ENCODE measurements around the gene BRSK2.
A peak's percentile ranks its signal among the peaks of the same experiment; 100 is the strongest.

The BRSK2 gene

DNA sequence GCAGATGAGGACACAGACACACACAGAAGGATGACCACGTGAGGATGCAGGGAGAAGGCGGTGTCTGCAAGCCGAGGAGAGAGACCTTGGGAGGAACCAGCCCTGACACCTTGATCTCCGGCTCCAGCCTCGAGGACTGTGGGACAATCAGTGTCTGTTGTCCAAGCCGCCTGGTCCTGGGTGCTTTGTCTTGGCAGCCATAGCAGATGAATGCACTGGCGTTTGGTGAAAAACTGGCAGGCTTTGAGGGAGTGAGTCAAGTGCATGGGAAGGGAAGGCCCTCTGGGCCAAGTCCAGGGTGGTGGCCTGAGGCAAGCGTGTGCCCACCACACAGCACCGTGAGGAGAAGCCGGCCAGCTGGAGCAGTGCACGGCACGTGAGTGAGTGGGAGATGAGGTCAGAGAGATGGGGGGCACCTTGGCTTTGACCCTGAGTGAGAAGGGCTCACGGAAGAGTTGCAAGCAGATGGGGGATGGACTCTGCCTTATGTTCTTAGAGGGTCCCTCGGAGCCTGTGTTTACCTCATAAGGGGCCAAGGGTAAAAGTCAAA lies 12.4 kb upstream of the BRSK2 start:
- no peak for DNase-seq

- DNase-seq = no peak
Measured at GRCh38 chr11:1381793-1382425, 7.8 kb upstream of the BRSK2 start.

DNA sequence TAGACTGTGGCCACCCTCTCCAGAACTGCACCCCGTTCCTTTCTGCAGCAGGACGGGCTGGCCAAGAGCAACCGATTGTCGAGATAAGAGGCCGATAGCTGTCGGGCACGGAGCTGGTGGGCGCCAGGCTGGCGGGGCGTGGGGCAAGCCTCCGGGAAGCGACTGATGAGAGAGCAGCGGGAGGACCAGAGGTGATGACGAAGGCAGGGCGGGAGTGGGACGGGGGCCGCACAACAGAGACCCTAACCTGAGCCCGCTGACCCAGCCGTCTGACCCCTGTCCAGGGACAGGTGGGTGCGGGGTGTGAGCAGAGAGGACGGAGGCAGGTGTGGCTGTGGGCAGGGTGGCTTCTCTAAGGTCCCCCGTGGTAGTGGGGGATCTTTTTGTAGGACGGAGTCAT lies 7.3 kb upstream of the BRSK2 start:
- no peak for DNase-seq

GRCh38 chr11:1382831-1383607 lies 6.7 kb upstream of the BRSK2 start:
- DNase-seq = peak; percentile 52

DNA sequence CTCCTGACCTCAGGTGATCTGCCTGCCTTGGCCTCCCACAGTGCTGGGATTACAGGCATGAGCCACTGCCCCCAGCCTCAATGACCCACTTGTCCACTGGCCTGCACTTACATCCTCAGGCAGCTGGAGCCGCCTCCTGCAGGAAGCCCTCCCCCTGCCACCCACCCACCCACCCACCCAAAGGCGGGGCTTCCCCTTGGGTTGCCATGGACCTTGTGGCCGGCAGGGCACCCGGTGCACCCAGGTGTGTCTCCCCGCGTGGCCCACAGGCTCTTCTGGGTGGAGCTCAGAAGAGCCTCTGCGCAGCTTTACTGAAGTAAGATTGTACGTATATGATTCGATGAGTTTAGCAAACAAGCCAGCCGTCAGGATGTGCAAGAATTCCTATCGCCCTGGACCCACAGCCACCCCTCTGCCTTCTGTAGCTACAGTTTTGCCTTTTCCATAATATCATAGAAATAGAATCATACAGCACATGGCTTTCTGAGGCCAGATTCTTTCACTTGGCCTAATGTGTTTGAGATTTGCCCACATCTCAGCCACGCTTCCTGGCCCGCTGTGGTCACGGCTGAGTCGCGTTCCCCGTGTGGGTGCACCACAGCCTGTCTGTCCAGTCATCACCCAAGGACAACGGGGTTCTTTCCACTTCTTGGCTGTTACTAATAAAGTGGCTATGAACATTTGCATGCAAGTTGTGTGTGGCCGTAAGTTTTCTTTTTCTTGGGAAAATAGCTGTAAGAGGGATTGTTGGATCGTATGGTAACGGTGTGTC lies 5.3 kb upstream of the BRSK2 start:
- DNase-seq = no peak

GRCh38 chr11:1387521-1387920 lies 2.2 kb upstream of the BRSK2 start:
- no peak for DNase-seq

GRCh38 chr11:1387961-1388762 lies 1.6 kb upstream of the BRSK2 start:
- DNase-seq = no peak

DNA sequence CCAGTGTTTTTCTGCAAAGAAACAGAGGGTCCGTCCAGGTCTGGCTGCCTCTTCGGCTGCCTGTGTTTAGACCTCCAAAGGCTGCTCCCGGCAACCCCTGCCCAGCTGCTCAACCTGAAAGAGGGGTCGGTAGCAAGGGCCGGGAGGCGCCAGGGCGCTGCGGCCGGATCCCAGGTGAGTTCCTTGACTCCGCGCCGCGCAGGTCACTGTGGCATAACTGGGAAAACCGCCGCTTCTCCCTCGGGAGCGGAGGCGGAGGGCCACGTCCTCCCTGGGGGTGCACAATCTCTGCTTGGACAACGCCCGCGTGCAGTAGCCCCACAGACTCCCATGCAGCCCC lies 1.0 kb upstream of the BRSK2 start:
- no peak for DNase-seq

DNA sequence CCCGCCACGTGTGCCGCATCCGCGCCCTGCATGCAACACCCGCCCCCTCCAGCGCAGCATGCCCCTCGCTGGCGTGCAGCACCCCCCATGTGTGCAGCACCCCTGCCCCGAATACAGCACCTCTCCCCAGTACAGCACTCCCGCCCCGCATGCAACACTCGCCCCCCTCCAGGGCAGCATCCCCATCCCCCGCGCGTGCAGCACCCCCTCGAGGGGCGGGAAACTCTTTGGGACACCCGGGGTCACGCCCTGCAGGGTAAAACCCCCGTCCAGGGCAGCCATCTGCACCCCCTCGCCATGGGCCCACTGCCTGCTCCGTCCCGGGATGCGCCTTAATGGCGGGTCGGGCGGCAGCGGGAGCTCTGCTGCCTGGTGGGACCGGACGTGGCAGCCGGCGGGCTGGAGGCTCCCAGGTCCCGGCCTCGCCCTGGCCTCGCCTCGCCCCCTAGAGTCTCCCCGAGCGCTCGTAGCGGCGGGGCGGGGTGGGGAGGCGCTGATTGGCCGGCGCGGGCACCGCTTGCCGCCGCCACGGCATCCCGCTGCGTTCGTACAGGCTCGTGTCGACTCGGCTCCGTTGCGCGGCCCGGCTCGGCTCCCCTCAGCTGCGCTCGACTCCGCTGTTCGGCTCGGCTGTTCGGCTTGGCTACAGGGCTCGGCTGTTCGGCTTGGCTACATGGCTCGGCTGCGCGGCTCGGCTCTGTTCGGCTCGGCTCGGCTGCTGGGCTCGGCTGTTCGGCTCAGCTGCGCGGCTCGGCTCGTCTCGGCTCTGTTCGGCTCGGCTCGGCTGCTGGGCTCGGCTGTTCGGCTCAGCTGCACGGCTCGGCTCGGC lies 417 bp upstream of the BRSK2 start:
- DNase-seq = peak; percentile 96

DNA sequence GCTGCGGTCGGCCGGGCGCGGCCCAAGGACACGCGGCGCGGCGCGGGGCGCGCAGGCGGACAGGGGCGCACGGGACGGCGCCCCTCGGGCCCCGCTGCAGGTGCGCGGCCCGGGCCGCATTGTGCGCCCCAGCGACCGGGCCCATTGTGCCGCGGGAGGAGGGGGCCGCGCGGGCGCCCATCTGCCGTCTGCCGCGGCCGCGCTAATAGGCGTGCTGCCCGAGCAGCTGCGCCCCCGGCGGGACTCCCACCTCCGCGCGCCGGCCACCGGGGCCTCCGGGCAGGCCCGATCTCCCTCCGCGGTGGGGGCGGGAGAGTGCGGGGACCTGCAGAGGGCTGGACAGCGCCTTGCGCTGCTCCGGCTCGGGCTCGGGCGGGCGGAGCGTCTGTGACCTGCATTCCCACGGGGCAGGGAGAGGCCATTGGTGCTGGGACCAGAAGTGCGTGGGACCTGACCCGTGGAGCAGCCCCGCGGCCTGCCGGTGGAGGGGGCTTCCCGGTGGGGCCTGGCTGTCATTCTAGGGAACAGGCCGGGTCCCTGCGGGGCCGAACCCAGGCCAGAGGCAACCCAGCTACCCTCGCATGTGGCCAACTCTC lies 933 bp downstream of the BRSK2 start:
- DNase-seq = no peak

DNA sequence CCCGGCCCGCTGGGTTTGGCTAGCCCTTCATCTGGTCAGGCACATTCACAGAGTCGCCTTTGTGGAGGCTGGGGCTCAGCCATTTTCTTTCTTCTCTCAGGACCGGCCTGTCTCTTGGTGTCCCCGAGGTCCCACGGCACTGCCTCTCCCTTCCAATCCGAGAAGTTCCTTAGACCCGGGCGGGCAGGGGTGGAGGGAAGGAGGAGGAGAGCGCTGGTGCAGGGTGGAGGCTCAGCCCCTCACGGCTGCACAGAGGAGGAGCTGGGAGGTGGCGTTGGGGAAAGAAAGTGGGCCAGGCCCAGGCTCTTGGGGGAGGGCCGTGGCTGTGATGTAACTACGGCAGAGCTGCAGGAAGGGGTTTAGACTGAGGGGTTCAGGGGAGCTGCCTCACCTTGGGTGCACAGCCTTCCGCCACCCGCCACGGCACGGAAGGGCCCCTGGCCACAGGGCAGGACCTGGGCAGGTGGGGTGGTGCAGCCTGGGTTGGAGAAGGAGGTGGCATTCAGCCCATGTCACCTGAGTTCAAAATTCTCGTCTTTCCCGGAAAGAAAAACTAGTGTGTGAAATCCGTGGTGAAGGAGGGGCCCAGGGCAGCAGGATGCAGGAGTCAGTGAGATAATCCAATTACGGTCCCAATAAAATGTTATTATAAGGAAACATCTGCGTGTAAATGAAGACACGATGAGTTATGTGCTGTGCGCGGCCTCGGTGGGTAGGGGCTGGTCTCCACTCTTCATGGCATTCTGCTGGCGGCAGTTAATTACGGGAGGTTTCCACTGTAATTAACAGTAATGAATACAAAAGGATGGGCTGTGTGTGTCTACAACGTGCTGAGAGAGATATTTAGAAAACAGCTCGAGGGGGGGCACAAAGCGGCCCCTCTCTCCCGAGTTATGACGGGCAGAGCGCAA lies 1.7 kb downstream of the BRSK2 start:
- no peak for DNase-seq

DNA sequence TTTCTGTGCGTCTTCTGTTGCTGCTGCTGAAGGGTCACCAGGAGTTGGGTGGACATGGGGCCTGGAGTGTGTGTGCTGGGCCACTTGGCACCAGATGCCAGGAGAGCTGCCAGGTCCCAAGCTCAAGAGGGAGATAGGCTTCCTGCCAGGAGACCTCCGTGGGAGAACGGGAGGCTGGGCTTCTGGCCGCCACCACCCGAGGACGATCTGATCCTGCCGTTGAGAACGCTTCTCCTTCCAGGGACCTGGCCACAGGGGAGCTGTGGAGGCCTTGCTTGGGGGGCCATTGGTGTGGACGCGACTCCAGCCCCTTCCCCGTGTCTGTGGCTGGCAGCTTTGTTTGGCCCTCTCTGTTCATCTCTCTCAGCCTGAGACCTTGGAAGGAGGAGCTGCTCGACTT lies 2.4 kb downstream of the BRSK2 start:
- no peak for DNase-seq

DNA sequence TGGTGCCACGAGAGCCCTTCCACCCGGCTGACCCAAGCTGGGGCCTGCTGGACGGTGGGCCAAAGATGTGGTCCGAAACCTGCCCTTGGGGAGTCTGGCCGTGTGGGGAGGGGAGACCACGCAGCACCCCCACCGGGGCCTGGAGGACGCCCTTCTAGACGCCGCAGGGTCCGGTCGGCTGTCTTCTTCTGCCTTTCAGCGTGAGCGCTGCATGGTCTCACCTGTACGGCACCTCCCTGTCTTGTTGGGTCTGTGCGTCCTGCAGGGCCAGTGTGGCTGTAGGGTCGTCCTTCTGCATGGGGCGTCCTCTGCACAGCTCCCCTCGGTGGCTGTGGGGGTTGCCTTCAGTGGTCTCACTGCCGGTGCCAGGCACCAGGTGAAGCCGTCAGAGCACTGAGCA lies 2.8 kb downstream of the BRSK2 start:
- DNase-seq = no peak

DNA sequence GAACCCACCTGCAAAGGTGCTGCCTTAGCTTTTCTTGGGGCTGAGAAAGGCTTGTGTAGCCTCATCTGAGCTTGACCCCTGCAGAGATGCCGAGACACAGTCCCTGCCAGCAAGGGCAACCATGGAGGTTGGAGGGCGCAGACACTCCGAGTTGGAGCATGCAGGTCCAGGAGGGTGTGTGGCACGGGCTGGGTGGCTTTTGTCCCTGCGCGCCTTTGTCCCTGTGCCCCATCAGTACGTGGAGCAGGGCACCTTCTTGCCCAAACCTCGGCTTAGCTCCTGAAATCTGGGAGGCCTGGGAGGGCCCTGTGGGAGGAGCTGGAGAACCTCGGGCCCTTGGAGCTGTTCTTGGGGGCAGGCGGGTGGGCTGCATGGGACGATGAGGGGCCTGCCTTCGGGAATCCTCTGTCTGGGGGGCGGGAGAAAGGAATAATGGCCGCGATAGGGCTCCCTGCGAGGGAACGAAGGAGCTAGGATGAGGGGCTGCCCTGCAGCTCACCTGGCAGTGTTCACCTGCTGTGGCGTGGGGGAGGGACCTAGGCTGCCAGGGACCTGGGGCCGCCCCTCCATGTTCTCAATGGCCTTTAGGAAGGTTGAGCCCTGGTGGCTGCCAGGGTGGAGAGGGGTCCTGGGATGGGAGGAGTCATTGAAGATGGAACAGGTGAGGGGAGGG lies 3.4 kb downstream of the BRSK2 start:
- no peak for DNase-seq

- no peak for DNase-seq
Measured at GRCh38 chr11:1394936-1395772, 5.4 kb downstream of the BRSK2 start.

- no peak for DNase-seq
Measured at GRCh38 chr11:1395773-1396374, 6.1 kb downstream of the BRSK2 start.

GRCh38 chr11:1396375-1396841 lies 6.7 kb downstream of the BRSK2 start:
- no peak for DNase-seq
